Medulla oblongata (tissue), 1 donor: ENCODE results near the gene ZCCHC9.

ENCODE experiments used
- DNase-seq: peaks from one replicate; pipeline ENCODE4 v3.0.0-alpha.2; 2015; ENCODE audit errors: extremely low spot score

The ZCCHC9 gene

GRCh38 chr5:81355291-81356251 lies 54.2 kb downstream of the ZCCHC9 start:
- DNase-seq: no peak

- no peak for DNase-seq
These were observed 57.7 kb downstream of the ZCCHC9 start for GRCh38 chr5:81359108-81359507.

- no peak for DNase-seq
These were observed 58.5 kb downstream of the ZCCHC9 start for GRCh38 chr5:81359881-81360280.

- DNase-seq: no peak
These were observed 59.3 kb downstream of the ZCCHC9 start for GRCh38 chr5:81360640-81361039.

GRCh38 chr5:81361600-81361999 lies 60.2 kb downstream of the ZCCHC9 start:
- no peak for DNase-seq
